Caki2 (cell line): ENCODE data around the gene MPP3. TPM values are rescaled to one million over a fixed set of nuclear protein-coding genes. Genes with fewer than 3 reads are reported as not detected.
"Not testable (repeated sequence)": the region's sequence is repeated elsewhere in the genome, so short reads cannot be mapped to it uniquely, and the experiment has no call there.

ENCODE experiments used
- DNase-seq: peaks from one replicate; pipeline ENCODE4 v3.0.0-alpha.2; 2015; ENCODE audit warnings: low read depth
- in situ Hi-C: cut with HindIII; loops from 2 replicates; pipeline ENCODE4 v1.10.0; 2016; ENCODE audit warnings: low sequenced_read_pairs, low pct_unique_long_range_greater_than_20kb, mixed read lengths
- total RNA-seq: library from RNA; depleted of rRNA; stranded (reverse); fragments of >200 nt; shearing (Covaris generic); gene quantifications from 2 replicates; pipeline ENCODE4 v1.2.3, GENCODE V29; 2014; ENCODE audit warnings: low replicate concordance

MPP3 gene
- total RNA-seq, 1 experiment from 2014 or later: 11.6 TPM

DNA sequence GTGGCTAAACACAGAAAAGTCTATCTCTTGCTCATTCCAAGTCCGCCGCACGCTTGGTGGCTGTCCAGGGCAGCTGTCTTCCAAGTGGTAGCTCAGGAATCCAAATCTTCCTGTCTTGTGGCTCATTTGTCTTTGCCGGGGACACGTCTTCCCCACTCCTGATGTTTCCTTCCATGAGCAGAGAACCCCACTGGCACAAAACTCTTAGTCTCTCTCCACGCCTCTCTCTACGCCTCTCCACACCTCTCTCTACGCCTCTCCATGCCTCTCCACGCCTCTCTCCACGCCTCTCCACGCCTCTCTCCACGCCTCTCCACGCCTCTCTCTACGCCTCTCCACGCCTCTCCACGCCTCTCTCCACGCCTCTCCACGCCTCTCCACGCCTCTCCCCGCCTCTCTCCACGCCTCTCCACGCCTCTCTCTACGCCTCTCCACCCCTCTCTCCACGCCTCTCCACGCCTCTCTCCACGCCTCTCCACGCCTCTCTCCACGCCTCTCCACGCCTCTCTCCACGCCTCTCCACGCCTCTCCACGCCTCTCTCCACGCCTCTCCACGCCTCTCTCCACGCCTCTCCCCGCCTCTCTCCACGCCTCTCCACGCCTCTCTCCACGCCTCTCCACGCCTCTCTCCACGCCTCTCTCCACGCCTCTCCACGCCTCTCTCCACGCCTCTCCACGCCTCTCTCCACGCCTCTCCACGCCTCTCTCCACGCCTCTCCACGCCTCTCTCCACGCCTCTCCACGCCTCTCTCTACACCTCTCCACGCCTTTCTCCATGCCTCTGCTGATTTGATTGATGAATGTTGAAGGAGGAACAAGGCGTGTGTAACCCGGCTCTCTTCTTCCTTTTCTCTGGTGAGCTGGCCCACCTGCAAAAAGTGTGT lies 9.4 kb upstream of the MPP3 start:
- DNase-seq, in situ Hi-C loops: not testable (repeated sequence)

DNA sequence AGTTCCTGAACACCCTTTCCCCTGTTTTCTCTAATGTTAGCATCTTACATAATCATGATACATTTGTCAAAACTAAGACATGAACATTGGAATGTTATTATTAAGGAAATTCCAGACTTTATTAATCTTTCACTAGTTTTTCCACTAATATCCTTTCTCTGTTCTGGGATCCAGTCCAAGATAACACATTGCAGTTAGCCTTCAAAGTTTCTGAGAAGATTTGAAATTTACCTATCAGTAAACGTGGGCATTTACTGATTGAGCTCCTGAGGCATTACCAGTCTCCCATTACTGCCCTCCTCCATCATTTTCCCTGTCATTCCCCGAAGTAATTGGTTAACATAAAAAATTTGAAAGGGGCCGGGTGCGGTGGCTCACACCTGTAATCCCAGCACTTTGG lies 8.3 kb upstream of the MPP3 start:
- peak; percentile 58 for DNase-seq
- in situ Hi-C loops: no loop called here

DNA sequence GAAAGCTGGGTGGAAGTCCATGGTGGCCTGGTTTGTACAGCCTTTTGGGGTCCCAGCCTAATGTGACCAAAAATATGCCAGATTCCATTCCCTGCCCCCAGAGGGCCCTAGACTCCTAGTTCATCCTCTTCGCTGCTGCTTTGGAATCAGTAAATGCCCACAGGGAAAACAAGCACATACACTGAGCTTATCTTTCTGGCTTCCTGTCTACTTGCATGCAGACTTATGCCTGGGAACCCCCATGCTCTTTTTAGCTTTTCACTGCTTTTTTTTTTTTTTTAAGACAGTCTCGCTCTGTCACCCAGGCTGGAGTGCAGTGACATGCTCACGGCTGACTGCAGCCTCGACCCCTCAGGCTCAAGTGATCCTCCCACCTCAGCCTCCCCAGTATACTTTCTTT lies 7.9 kb upstream of the MPP3 start:
- DNase-seq: peak; percentile 79
- in situ Hi-C loops: no loop called here

DNA sequence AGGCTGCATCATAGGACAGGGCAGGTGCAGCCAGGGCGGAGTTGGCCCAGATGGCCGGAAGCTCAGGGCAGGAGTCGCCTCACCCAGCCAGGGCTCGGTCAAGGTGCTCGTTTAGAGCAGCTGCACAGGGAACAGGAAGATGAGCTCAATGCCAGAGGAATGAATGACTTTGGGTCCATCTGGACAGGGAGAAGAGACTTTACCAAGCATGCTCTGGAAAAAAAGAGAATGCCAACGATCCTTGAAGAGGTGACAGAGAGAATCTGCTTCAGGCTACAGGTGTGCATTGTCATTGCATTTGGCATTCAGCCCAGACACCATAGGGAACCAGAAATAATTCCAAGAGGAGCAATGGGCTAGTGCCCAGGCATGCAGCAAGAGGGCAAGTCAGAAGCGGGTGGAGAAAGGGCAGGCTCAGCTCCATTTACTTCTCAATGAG lies 6.7 kb upstream of the MPP3 start:
- in situ Hi-C loops: no loop called here
- DNase-seq: peak; percentile 93

- no peak for DNase-seq
- in situ Hi-C loops: no loop called here
Measured at GRCh38 chr17:43834106-43834505, 1.2 kb upstream of the MPP3 start.

GRCh38 chr17:43832168-43832975 lies 574 bp downstream of the MPP3 start:
- in situ Hi-C loops: no loop called here

GRCh38 chr17:43831633-43832032 lies 1.3 kb downstream of the MPP3 start:
- in situ Hi-C loops: no loop called here

More at GRCh38 chr17:43832168-43832975, 574 bp downstream of the MPP3 start:
- peak; percentile 60 for DNase-seq

DNA sequence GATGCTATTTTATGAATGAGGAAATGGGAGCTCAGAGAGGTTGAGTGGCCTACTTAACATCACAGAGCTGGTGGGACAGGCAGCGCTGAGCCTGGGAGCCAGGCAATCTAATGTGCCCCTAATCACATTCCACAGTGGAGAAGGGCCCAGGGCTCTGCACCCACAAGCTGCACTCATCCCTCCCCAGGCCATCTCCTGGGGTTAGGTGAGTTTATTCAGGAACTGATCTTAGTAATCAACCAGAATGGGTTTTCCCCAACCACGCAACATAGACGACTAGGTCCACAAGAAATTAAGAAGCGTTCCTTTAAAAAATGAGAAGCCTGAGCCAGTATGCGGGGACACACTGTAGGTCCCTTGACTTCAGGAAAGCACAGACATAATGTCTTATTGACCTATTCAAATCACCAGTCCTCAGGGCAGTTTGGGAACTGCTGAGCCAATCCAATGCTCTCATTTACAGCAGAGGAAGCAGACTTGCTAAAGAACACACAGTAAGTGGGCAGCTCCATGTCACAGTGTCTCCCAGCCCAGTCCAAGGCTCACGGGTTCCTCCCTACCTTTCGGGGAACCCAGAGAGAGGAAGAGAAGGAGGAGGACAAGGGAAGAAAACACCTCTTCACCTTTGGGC lies 2.3 kb downstream of the MPP3 start:
- in situ Hi-C loops: no loop called here

More at GRCh38 chr17:43831633-43832032, 1.3 kb downstream of the MPP3 start:
- DNase-seq: no peak

DNA sequence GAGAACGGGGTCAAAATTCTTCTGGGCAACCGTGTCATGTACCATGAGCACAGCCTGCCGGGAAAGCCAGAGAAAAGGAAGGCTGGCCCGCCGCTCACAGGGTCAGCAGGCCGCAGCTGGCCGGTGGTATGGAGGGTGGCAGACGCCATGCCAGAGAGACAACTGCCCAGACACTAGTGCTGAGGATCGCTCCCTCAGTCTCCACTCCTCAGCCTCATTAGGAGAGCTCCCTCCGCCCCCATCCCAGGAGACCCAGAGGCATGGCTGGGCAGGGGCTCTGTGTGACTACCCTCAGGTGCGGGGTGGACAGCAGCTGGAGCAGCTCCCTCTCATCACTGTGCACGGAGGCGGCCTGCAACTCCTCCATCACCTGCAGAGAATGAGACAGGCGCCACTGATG lies 3.2 kb downstream of the MPP3 start:
- no peak for DNase-seq
- in situ Hi-C loops: no loop called here

More for the DNA sequence above, 2.3 kb downstream of the MPP3 start:
- DNase-seq: no peak

DNA sequence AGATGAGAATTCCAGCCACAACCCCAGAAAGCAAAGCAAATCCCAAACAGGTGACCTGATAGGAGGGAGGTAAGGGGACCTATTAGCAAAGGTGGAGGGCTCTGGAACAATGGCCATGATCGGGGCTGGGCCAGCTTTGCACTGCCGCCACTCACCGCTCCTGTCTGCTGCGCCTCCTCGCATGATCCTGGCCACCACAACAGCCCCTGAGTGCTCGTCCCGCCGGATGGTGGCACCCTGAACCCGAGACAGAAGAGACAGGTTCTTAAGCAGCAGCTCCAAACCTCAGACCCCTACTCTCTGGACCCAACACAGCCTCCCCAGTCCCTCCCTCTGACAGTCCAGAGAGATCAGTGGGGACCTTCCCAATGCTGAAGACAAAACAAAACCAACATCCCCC lies 5.3 kb downstream of the MPP3 start:
- in situ Hi-C loops: no loop called here
- DNase-seq: no peak

DNA sequence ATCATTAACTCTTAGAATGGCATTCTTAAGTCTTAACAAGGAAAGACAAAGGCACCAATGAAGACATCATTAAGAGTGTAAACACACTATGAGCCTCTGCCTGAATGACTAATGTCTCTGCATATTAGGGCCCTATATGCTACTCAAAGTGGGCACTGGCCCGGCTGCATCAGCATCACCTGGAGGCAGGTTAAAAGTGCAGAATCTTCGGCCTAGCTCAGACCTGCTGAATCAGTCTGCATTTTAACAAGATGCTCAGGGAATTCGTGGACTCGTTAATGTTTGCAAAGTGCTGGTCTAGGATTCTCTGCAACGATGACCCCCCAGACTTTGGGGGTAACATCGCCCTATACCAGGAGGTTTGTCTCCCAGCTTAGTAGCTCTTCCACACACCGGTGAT lies 6.7 kb downstream of the MPP3 start:
- in situ Hi-C loops: no loop called here
- DNase-seq: no peak

GRCh38 chr17:43825567-43825966 lies 7.4 kb downstream of the MPP3 start:
- no peak for DNase-seq
- in situ Hi-C loops: no loop called here

DNA sequence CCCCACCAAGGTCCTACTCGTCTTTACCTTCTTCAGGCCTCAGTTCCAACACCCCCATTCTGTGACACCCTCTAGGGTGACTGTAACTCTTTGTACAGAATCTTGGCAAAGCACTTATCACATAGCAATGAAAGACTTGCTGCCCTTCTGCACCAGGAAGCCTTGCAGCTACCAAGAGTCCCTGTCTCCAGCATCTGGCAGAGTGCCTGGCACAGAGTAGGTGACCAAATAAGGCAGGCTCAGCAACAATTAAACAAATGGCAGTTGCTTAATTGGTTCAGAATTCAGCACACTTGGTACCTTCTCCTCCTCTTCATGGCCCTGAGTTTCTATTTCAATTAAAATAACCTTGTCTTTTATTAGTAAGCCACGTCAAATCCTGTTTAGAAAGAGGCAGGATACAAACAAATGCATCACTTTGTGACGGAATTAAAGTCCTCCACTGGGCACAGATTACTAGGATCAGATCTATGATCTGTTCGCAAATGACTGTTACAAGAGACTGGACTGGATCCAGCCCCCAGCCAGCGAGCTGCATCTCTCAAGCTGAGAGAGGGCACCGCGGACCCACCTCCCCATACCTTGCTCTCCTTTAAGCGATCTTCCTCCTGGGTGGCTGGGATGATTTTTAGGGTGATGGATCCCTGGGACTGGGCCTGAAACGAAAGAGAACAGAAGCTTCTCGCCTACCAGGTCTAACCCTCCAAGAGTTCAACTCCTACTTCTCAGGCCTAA lies 9.4 kb downstream of the MPP3 start:
- DNase-seq: no peak
- in situ Hi-C loops: no loop called here

DNA sequence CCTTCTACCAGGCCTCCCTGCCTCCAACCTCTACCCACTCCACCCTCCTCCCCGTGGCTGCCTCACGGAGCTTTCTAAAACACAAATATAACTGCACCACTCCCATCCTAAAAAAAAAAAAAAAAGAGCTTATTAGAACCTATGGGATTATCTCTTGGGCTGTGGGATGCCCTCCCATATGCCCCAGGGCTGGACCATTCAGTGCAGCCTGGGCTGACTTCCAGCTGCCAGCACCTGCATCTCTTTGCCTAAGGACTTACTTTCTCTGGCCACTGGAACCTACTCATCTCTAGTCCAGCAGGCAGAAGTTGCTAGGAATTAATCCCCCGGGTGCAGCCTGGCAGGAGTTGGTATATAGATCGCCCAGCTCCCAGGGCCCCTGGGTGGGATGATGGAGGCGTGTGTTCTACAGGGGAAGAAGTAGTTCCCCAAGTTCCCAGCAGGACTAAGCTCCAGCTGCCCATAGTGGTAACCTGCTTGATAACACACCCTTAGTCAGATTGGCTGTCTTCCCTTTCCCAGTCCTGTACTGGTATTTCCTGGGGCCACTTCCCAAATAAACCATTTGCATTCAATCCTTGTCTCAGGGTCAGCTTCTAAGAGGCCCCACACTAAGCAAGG lies 10.3 kb downstream of the MPP3 start:
- in situ Hi-C loops: no loop called here
- DNase-seq: no peak

DNA sequence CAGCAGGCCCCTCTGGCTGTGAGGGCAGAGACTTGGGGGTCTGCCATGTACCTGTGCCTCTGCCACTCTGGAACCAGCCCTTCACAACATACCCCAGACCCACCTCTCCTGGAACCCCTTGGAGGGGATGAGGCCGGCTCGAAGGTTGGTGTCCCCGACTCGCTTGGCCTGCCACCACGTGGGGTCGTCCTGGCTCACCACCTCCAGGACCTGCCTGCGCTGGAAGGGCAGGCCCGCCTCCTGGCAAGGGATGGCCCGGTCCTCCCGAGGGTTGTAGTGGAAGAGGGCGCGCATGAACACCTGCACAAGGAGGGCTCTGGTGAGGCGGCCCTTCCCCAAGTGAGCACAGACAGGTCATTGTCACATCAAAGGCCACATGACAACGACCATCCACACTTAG lies 12.2 kb downstream of the MPP3 start:
- in situ Hi-C loops: no loop called here
- no peak for DNase-seq

- no peak for DNase-seq
- in situ Hi-C loops: no loop called here
Measured at GRCh38 chr17:43818966-43819365, 14.0 kb downstream of the MPP3 start.

DNA sequence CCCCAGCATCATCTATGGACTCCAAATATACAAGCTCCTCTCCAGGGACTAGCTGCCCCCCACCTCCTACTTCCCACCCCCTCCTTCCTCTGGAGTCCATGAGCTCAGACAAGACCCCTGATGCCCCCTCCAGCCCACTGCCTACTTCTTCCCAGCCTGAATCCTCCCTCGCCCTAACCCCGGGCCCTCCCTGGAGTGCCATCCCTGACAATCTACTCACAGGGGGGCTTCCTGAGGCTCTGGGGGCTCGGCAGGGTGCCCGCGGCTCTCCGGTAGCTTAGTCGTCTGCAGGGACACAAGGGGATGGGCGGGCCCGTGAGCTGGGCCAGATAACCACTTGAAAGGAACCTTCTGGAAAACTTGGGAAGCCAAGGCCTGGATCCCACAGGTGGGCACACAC lies 15.1 kb downstream of the MPP3 start:
- DNase-seq: no peak
- in situ Hi-C loops: no loop called here
